Brain pericyte (primary cell): Measurements from ENCODE around the gene GAL3ST2.

ENCODE experiments used
- DNase-seq: peaks from one replicate; pipeline ENCODE4 v3.0.0-alpha.2; 2012; ENCODE audit warnings: low read depth, low spot score

The GAL3ST2 gene

DNA sequence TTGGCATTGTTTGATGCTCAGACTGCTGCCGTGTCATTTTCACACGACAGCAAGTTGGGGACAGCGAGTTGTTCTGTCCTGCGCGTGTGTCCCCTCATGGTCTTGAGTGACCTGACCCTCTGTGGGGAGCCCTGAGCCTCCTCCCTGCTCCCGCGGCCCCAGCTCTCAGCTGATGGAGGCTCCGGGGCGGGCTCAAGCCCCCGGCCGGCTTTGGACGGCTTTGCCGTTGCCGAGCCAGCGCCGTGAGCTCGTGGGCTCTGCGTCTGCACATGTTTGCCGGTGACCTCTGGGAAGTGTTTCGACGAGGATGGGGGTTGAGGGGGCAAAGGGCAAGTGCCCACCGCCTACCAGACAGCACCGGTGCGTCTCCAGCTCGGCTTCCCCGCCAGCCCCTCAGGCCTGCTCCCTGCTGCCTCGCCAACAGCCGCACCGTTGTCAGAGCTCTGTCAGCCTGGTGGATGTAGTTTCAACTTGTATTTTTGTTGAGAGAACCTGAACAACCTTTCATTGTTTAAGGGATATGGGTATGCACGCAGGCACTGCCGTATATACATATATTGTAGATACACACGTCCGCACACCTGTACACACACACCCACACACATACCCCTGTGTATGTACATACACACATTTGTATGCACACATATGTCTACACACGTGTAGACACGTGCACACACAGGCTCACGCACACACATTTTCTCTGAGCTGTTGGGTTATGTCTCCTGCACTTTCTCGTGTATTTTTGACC, 68.4 kb downstream of the GAL3ST2 start:
- DNase-seq = no peak

- no peak for DNase-seq
Measured at GRCh38 chr2:241846406-241846805, 69.8 kb downstream of the GAL3ST2 start.

- no peak for DNase-seq
Measured at GRCh38 chr2:241848761-241849615, 72.4 kb downstream of the GAL3ST2 start.

DNA sequence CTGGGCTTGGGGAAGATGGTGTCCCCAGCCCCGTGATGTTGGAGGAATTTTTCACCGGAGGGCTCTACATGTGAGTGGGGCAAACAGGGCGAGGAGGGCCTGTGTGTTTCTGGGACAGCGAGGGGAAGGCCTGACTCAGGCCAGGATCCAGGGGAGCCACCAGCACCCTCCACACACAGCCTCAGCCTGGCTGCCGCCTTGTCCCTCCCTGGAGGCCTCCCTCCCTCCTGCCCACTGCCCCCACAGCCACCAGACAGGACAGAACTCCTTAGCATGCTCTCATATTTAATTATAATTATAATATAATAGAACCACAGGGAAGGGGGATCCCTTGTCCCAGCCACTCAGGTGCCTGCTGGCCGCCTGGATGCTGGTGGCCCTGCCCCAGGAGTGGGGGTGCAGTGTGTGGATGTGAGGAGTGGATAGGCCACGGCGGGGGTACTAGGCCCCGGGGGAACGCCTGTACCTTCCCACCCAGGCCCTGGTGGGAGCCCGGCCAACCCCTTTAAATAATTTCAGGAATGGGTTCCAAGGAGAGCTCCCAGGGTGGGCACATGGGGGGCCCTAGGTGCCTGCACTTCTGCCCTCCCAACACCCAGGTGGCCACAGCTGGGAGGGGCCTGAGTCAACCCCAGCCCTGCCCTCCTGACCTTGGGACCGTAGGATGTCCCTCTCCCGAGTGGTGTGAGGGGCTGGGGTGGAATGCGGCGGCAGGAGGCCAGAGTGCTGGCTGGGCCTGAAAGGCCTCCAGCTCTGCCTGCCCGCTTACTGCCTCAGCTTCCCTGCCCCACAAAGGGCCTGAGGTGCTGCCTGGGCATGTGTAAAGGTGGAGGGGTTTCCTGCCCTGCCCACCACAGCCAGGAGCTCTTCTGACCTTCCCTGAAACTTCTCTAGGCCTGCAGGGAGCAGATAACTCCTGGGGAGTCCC, 73.3 kb downstream of the GAL3ST2 start:
- no peak for DNase-seq

DNA sequence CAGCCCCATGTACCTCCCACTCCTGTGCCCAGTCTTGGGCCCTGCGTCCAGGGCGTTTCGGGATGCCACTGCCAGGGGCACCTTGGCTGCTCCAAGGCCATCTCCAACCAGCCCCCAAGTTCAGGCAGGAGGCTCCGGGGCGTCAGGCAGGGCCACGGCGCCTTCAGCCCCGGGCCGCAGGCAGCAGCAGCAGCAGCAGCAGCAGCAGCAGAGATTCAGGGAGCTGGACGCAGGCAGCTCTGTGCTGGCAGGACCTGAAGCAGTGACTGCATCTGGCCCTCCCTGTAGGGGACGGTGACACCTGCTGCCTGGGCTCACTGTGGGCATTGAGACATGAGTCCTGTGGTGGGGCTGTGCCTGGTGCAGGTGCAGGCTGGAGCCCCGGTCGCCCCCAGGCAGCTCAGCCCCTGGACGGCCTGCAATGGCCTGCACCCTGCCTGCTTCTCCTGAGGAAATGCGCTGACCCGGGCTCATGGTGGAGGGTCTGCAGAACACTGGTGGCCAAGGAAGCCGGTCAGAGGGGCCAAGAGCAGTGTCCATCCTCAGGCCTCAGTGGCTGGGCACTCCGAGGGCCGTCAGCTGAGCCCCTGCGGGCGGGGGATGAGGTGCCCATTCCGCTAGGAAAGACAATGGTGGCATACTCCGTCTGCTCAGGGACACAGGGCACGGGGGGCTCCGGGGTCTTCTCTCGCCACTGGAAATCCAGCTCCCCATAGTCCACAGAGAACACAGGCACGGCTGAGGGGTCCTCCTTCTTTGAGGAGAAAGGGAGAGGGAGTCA, 74.1 kb downstream of the GAL3ST2 start:
- no peak for DNase-seq

DNA sequence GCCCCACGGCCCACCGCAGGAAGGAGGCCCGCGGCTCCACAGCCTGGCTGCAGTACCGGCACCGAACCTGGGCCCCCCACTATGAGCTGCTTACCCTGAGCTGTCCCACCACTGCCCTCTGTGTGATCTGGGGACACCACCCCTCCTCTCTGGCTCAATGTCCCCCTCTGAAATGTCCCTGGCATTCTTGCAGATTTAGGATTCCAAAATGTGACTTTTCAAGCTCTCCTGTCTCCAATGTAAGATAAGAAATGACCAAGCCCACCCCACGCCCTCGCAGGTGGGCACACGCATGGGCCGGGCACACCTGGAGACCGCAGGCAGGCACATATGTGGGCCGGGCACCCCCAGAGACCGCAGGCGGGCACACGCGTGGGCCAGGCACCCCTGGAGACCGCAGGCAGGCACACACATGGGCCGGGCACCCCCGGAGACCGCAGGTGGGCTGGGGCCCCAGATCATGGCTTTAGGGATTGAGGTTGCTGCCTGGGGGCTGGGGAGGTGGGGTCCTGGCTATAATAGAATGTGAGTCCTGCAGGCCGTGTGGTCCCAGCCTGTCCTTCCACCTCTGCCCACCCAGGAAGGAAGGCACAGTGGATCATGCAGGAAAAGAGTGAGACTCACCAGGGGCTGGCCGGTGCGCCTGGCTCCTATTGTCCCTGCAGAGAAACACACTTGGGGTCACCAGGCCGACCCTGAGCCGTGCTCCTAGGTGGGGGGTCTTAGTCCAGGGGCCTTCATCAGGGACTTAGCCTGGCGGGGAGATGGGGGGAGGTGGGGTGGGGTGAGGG, 74.9 kb downstream of the GAL3ST2 start:
- no peak for DNase-seq

DNA sequence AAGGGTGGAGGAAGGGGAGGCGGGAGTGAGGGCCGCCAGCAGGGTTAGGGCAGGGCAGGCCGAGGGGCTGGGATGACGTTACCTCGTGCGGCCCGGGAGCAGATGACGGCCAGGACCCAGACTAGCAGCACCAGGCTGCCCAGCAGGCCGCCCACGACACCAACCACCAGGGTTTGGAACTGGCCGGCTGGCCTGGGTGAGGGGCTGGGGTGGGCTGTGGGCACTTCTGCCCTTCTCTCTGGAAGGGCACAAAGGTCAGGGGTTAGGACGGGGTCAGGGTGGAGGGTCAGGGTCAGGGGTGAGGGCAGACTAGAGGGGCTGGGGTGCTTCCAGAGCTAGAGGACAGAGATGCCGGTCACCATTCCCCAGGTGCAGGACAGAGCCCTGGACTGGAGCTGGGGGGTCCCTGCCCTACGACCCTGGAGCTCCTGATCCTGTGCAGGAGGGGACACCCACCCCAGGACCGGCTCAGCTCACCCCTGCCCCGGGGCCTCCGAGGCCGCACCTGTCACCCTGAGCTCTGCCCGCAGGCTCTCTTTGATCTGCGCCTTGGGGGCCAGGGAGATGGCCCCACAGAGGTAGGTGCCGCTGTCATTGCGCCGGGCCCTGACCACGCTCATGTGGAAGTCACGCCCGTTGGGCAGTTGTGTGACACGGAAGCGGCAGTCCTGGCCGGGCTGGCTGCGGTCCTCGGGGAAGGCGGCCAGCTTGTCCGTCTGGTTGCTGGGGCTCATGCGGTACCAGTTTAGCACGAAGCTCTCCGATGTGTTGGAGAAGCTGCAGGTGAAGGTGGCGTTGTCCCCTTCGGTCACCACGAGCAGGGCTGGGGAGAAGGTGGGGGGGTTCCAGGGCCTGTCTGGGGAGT, 75.7 kb downstream of the GAL3ST2 start:
- no peak for DNase-seq

GRCh38 chr2:241852981-241853631, 76.5 kb downstream of the GAL3ST2 start:
- no peak for DNase-seq
